NCI-H187 treated with DMSO at 0.1 percent for 48 hours (cell line): ENCODE data around the gene NTN4.
"Not testable (repeated sequence)": the region's sequence is repeated elsewhere in the genome, so short reads cannot be mapped to it uniquely, and the experiment has no call there.

Source experiments
- DNase-seq: peaks from one replicate; lab custom pipeline; 2025; lab: John Stamatoyannopoulos, UW

NTN4 gene

DNA sequence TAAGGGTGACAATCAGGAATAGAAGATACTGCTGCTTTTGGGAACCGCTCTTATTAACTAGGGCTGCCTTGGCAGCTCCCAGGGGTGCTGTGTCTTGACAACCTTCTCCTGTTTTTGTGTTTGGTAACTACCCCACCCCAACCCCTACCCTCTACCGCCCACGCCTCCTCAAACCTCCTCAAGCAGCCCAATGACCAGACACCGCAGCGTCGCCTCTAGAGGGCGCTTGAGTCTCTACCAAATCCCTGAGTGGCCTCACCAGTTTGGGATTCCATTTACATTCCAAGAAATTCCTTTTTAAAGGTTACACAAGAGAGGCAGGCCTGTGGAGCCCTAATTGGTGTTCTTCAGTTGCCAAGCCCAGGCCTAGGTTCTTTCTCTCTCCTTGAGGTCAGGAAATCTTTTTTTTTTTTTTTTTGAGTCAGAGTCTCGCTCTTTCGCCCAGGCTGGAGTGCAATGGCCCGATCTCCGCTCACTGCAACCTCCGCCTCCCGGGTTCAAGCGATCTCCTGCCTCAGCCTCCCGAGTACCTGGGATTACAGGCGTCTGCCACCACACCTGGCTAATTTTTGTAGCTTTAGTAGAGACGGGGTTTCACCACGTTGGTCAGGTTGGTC lies 166.9 kb downstream of the NTN4 start:
- DNase-seq: no peak

GRCh38 chr12:95622879-95623278 lies 167.7 kb downstream of the NTN4 start:
- DNase-seq: no peak

- DNase-seq: no peak
Observed at GRCh38 chr12:95621725-95622124, 168.8 kb downstream of the NTN4 start.

DNA sequence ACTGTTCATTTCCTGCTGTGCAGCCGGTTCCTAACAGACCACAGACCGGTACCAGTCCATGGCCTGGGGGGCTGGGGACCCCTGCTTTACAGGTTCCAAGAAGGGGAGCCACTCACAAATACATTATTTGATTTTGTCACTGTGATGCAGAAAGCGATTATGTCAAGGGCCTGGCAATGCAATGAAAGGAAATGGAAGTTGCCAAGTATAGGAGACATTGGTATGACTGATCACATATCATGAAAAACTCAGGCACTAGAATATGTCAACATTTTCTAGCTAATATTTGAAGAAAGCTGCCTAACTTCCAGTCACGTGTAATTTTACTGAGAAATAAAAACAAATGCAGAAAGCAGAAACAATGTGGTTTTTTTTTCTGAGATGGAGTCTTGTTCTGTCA lies 170.4 kb downstream of the NTN4 start:
- DNase-seq: no peak

DNA sequence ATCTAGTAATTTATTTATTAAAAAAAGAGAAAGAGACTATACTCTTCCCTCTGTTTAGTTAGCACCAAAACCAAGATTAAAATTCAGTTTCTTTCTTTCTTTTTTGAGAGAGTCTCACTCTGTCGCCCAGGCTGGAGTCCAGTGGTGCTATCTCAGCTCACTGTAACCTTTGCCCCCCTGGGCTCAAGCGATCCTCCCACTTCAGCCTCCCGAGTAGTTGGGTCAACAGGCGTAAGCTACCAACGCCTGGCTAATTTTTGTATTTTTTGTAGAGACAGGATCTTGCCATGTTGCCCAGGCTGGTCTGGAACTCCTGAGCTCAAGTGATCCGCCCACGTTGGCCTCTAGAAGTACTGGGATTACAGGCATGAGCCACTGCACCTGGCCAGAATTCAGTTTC lies 174.1 kb downstream of the NTN4 start:
- DNase-seq: not testable (repeated sequence)

GRCh38 chr12:95615749-95616148 lies 174.8 kb downstream of the NTN4 start:
- DNase-seq: no peak

DNA sequence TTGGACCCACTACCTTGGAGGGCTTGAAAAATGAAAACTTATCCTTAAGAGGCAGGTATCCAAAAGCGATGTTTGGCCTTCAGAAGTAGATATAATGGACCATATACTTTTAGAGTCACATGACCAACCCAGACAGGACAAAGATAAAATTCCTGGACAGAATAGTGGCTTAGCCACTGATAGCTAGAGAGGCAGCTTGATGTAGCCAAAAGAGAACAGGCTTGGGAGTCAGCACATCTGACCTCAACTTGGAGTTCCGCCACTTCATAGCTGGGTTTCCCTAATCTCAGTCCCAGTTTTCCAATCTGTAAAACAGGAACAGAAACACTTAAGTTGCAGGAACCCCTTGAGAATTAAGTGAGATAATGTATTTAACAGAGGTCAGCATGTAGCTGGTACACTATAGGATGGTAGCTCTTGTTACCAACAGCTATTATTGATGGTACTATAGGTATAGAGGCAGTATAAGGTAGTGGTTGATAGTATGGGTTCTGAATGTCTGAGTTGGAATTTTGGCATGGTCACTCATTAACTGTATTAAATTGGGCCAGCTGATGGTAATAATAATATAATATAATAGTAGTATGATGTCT lies 176.1 kb downstream of the NTN4 start:
- DNase-seq: no peak

GRCh38 chr12:95613021-95613420 lies 177.5 kb downstream of the NTN4 start:
- DNase-seq: no peak

DNA sequence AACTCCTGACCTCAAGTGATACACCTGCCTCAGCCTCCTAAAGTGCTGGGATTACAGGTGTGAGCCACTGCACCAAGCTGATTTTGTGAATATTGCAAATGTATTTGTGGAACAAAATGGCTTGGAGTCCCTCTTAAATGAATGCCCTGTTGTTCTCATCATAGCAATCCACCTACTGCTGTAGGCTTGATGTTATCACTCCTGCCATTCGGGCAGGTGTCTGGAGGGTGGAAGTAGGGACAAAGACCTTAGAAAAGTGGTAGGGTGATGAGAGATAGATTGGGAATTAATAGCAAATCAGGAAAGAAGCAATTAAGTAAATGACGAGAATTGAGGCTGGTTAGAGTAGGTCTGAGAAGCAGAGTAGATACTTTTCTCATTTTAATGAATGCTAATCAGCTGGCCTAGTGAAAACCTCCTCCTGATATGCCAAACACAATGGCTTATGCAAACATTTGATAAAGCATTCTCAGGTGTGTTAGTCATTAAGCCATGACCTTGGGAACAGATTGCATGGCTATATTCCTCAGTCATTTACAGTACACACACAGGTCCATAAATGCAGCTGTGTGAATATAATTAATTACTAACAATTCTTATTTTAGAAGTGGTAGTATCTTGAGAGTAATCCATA lies 178.8 kb downstream of the NTN4 start:
- no peak for DNase-seq

- no peak for DNase-seq
Observed at GRCh38 chr12:95608252-95609033, 182.1 kb downstream of the NTN4 start.
